ENCODE data around the gene SLC13A3. TPM values are rescaled to one million over a fixed set of nuclear protein-coding genes. Genes with fewer than 3 reads are reported as not detected.

Gene SLC13A3
- total RNA-seq, 4 donors from 2014 or later: 0.34 to 1.5 (median 1.0) TPM

- 65 to 69% methylated on average over 20 to 22 of the region's 36 CpGs for WGBS, 2 donors
- TF ChIP-seq CTCF (IDR thresholded peaks at IDR 0.05) (no peak), POLR2A (IDR thresholded peaks at IDR 0.05) (no peak)
- Histone ChIP-seq H3K4me1 (no peaks in the 10 kb centered on the region), H3K27me3 (peaks cover 0 to 80% (median 0%) of the 10 kb centered on the region in 4 donors), H3K4me3 (no peak overlapping the region), H3K27ac (no peak overlapping the region), H3K36me3 (no peaks in the 10 kb centered on the region), H3K9me3 (no peaks in the 10 kb centered on the region)
- no peak for DNase-seq
- intact Hi-C loops (cut with DNase I): no loop called here
These were observed 109.9 kb downstream of the SLC13A3 start for GRCh38 chr20:46541229-46541935.

- peak in 1 of 6 experiments; percentile 21 for TF ChIP-seq CTCF (IDR thresholded peaks at IDR 0.05)
- no peak for TF ChIP-seq POLR2A (IDR thresholded peaks at IDR 0.05)
- 68 to 86% methylated on average over 2 of the region's 2 CpGs for WGBS, 2 donors
- peaks cover 0 to 74% (median 0%) of the 10 kb centered on the region in 4 donors for H3K27me3 ChIP-seq
- H3K4me1 ChIP-seq: no peaks in the 10 kb centered on the region
- H3K4me3 ChIP-seq: no peak overlapping the region
- no peaks in the 10 kb centered on the region for H3K9me3 ChIP-seq
- DNase-seq: no peak
- intact Hi-C loops (cut with DNase I): no loop called here
- no peak overlapping the region for H3K27ac ChIP-seq
- no peaks in the 10 kb centered on the region for H3K36me3 ChIP-seq
These were observed 112.1 kb downstream of the SLC13A3 start for GRCh38 chr20:46539113-46539512.

GRCh38 chr20:46530640-46531039, 120.6 kb downstream of the SLC13A3 start:
- Histone ChIP-seq H3K9me3 (no peaks in the 10 kb centered on the region), H3K27ac (no peak overlapping the region), H3K27me3 (peaks cover 0 to 66% (median 0%) of the 10 kb centered on the region in 4 donors), H3K4me1 (no peaks in the 10 kb centered on the region), H3K4me3 (no peak overlapping the region), H3K36me3 (no peaks in the 10 kb centered on the region)
- DNase-seq: no peak
- WGBS, 2 donors: 65 to 79% methylated on average over 3 to 4 of the region's 4 CpGs
- TF ChIP-seq CTCF (IDR thresholded peaks at IDR 0.05) (no peak), POLR2A (IDR thresholded peaks at IDR 0.05) (no peak)
- intact Hi-C loops (cut with DNase I): no loop called here

GRCh38 chr20:46523696-46524328, 127.4 kb downstream of the SLC13A3 start:
- intact Hi-C loops (cut with DNase I): no loop called here

More at GRCh38 chr20:46523696-46524328, 127.4 kb downstream of the SLC13A3 start:
- Histone ChIP-seq H3K36me3 (no peaks in the 10 kb centered on the region), H3K27me3 (peaks cover 0 to 65% (median 0%) of the 10 kb centered on the region in 4 donors), H3K27ac (no peak overlapping the region), H3K4me1 (no peaks in the 10 kb centered on the region), H3K4me3 (no peak overlapping the region), H3K9me3 (no peaks in the 10 kb centered on the region)
- TF ChIP-seq POLR2A (IDR thresholded peaks at IDR 0.05) (no peak), CTCF (IDR thresholded peaks at IDR 0.05) (no peak)
- WGBS, 2 donors: 54 to 64% methylated on average over 2 of the region's 2 CpGs
- no peak for DNase-seq
